ENCODE results near the gene ELFN2. TPM values are rescaled to one million over a fixed set of nuclear protein-coding genes. Genes with fewer than 3 reads are reported as not detected.

Gene ELFN2
- total RNA-seq, 1 donor from 2014 or later: under 0.01 TPM

GRCh38 chr22:37442537-37442936, 15.3 kb upstream of the ELFN2 start:
- Histone ChIP-seq H3K36me3 (ENCODE audit: control insufficient read depth in 3 of 3, insufficient read depth in 3 of 3, low read length in 3 of 3) (no peaks in the 10 kb centered on the region), H3K4me3 (ENCODE audit: low read length in 3 of 3) (no peak overlapping the region), H3K27me3 (ENCODE audit: control insufficient read depth in 3 of 3, insufficient read depth in 3 of 3, low read length in 3 of 3) (peaks cover 14 to 32% (median 21%) of the 10 kb centered on the region in 3 donors), H3K9ac (ENCODE audit: low read depth in 1 of 3, low read length in 3 of 3) (no peak overlapping the region), H3K9me3 (ENCODE audit: control insufficient read depth in 3 of 3, low read length in 3 of 3) (peaks cover 4 to 8% (median 5%) of the 10 kb centered on the region in 3 donors), H3K4me1 (ENCODE audit: control insufficient read depth in 3 of 3, insufficient read depth in 3 of 3, low read length in 3 of 3) (no peaks in the 10 kb centered on the region), H3K27ac (ENCODE audit: low read depth, low read length) (no peak overlapping the region)

DNA sequence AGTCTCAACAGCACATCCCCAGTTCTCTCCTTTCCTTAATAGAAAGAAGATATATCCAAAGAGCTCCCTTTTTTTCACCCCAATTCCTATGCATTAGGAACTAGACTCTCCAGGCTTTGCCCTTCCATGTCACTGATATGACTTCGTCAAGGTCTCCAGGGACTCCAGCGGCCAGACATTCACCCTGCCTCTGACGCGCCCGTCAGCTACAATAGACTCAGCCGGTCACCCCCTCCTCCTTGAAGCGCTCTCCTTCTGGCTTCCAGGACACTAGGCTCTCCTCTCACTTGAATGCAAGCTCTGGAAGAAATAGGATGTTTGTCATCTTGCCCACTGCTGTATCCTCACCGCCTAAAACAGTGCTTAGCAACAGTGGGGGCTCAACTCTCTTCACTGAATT, 14.9 kb upstream of the ELFN2 start:
- H3K27me3 ChIP-seq (ENCODE audit: control insufficient read depth in 3 of 3, insufficient read depth in 3 of 3, low read length in 3 of 3): peaks cover 12 to 32% (median 18%) of the 10 kb centered on the region in 3 donors

GRCh38 chr22:37440875-37441274, 13.6 kb upstream of the ELFN2 start:
- H3K4me1 ChIP-seq (ENCODE audit: control insufficient read depth in 3 of 3, insufficient read depth in 3 of 3, low read length in 3 of 3): no peaks in the 10 kb centered on the region
- H3K9me3 ChIP-seq (ENCODE audit: control insufficient read depth in 3 of 3, low read length in 3 of 3): peaks cover 4 to 10% (median 5%) of the 10 kb centered on the region in 3 donors
- H3K27ac ChIP-seq (ENCODE audit: low read depth, low read length): no peak overlapping the region
- peaks cover 15 to 34% (median 24%) of the 10 kb centered on the region in 3 donors for H3K27me3 ChIP-seq (ENCODE audit: control insufficient read depth in 3 of 3, insufficient read depth in 3 of 3, low read length in 3 of 3)
- H3K36me3 ChIP-seq (ENCODE audit: control insufficient read depth in 3 of 3, insufficient read depth in 3 of 3, low read length in 3 of 3): no peaks in the 10 kb centered on the region
- no peak overlapping the region for H3K4me3 ChIP-seq (ENCODE audit: low read length in 3 of 3)
- no peak overlapping the region for H3K9ac ChIP-seq (ENCODE audit: low read depth in 1 of 3, low read length in 3 of 3)

More for the DNA sequence above, 14.9 kb upstream of the ELFN2 start:
- H3K36me3 ChIP-seq (ENCODE audit: control insufficient read depth in 3 of 3, insufficient read depth in 3 of 3, low read length in 3 of 3): no peaks in the 10 kb centered on the region
- no peak overlapping the region for H3K27ac ChIP-seq (ENCODE audit: low read depth, low read length)
- H3K9me3 ChIP-seq (ENCODE audit: control insufficient read depth in 3 of 3, low read length in 3 of 3): peaks cover 4 to 8% (median 5%) of the 10 kb centered on the region in 3 donors
- H3K9ac ChIP-seq (ENCODE audit: low read depth in 1 of 3, low read length in 3 of 3): no peak overlapping the region
- no peak overlapping the region for H3K4me3 ChIP-seq (ENCODE audit: low read length in 3 of 3)
- H3K4me1 ChIP-seq (ENCODE audit: control insufficient read depth in 3 of 3, insufficient read depth in 3 of 3, low read length in 3 of 3): no peaks in the 10 kb centered on the region

DNA sequence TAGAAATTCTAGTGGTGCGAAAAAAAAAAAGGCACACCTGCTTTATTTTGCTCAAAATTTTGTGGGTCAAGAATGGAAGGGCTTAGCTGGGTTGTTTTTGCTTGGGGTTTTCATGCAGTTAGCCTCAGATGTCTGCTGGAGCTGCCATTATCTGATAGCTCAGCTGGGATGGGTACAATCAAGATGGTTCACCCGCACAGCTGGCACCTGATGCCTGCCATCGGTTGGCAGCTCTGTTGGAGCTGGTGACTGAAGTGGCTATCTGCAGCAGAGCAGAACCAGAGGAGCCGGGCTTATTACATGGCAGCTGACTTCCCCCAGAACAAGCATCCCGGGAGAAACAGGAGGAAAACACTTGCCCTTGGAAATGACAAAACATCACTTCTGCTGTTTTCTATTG, 12.1 kb upstream of the ELFN2 start:
- Histone ChIP-seq H3K27me3 (ENCODE audit: control insufficient read depth in 3 of 3, insufficient read depth in 3 of 3, low read length in 3 of 3) (peaks cover 17 to 38% (median 37%) of the 10 kb centered on the region in 3 donors), H3K9ac (ENCODE audit: low read depth in 1 of 3, low read length in 3 of 3) (no peak overlapping the region), H3K4me1 (ENCODE audit: control insufficient read depth in 3 of 3, insufficient read depth in 3 of 3, low read length in 3 of 3) (no peaks in the 10 kb centered on the region), H3K27ac (ENCODE audit: low read depth, low read length) (no peak overlapping the region), H3K9me3 (ENCODE audit: control insufficient read depth in 3 of 3, low read length in 3 of 3) (peaks cover 4 to 12% (median 5%) of the 10 kb centered on the region in 3 donors), H3K36me3 (ENCODE audit: control insufficient read depth in 3 of 3, insufficient read depth in 3 of 3, low read length in 3 of 3) (no peaks in the 10 kb centered on the region), H3K4me3 (ENCODE audit: low read length in 3 of 3) (no peak overlapping the region)

- Histone ChIP-seq H3K36me3 (ENCODE audit: control insufficient read depth in 3 of 3, insufficient read depth in 3 of 3, low read length in 3 of 3) (no peaks in the 10 kb centered on the region), H3K27ac (ENCODE audit: low read depth, low read length) (no peak overlapping the region), H3K4me3 (ENCODE audit: low read length in 3 of 3) (no peak overlapping the region), H3K27me3 (ENCODE audit: control insufficient read depth in 3 of 3, insufficient read depth in 3 of 3, low read length in 3 of 3) (peaks cover 38 to 57% (median 49%) of the 10 kb centered on the region in 3 donors), H3K9ac (ENCODE audit: low read depth in 1 of 3, low read length in 3 of 3) (no peak overlapping the region), H3K4me1 (ENCODE audit: control insufficient read depth in 3 of 3, insufficient read depth in 3 of 3, low read length in 3 of 3) (peaks cover 0 to 3% (median 0%) of the 10 kb centered on the region in 3 donors), H3K9me3 (ENCODE audit: control insufficient read depth in 3 of 3, low read length in 3 of 3) (peaks cover 4 to 8% (median 4%) of the 10 kb centered on the region in 3 donors)
Observed at GRCh38 chr22:37435970-37436603, 8.8 kb upstream of the ELFN2 start.

DNA sequence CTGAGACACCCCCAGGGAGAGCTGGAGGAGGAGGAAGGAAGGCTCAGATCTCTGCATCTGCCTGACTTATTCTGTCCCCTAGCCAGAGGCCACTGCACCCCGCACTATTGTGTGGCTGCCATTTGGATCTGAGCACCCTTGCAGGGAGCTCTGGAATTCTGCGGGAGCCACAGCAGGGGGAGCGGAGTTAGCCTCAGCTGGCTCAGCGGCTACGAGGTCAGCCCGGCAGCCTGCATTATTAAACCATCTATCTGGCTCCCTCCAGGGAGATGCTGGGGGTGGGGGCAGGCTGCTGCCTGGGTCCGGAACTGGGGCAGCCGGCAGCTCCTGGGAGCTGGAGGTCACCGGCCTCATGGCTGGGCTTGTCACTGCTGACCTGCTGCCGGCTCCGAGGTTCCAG, 6.5 kb upstream of the ELFN2 start:
- H3K4me3 ChIP-seq (ENCODE audit: low read length in 3 of 3): no peak overlapping the region
- H3K9ac ChIP-seq (ENCODE audit: low read depth in 1 of 3, low read length in 3 of 3): no peak overlapping the region
- H3K27ac ChIP-seq (ENCODE audit: low read depth, low read length): no peak overlapping the region
- H3K9me3 ChIP-seq (ENCODE audit: control insufficient read depth in 3 of 3, low read length in 3 of 3): peaks cover 0 to 4% (median 0%) of the 10 kb centered on the region in 3 donors
- H3K4me1 ChIP-seq (ENCODE audit: control insufficient read depth in 3 of 3, insufficient read depth in 3 of 3, low read length in 3 of 3): peaks cover 0 to 3% (median 0%) of the 10 kb centered on the region in 3 donors
- H3K27me3 ChIP-seq (ENCODE audit: control insufficient read depth in 3 of 3, insufficient read depth in 3 of 3, low read length in 3 of 3): peaks cover 60 to 72% (median 61%) of the 10 kb centered on the region in 3 donors
- no peaks in the 10 kb centered on the region for H3K36me3 ChIP-seq (ENCODE audit: control insufficient read depth in 3 of 3, insufficient read depth in 3 of 3, low read length in 3 of 3)

GRCh38 chr22:37432708-37433054, 5.4 kb upstream of the ELFN2 start:
- Histone ChIP-seq H3K27ac (ENCODE audit: low read depth, low read length) (no peak overlapping the region), H3K9ac (ENCODE audit: low read depth in 1 of 3, low read length in 3 of 3) (no peak overlapping the region), H3K9me3 (ENCODE audit: control insufficient read depth in 3 of 3, low read length in 3 of 3) (peaks cover 0 to 4% (median 0%) of the 10 kb centered on the region in 3 donors), H3K4me3 (ENCODE audit: low read length in 3 of 3) (no peak overlapping the region), H3K27me3 (ENCODE audit: control insufficient read depth in 3 of 3, insufficient read depth in 3 of 3, low read length in 3 of 3) (peaks cover 68 to 83% (median 72%) of the 10 kb centered on the region in 3 donors), H3K4me1 (ENCODE audit: control insufficient read depth in 3 of 3, insufficient read depth in 3 of 3, low read length in 3 of 3) (peaks cover 0 to 3% (median 3%) of the 10 kb centered on the region in 3 donors), H3K36me3 (ENCODE audit: control insufficient read depth in 3 of 3, insufficient read depth in 3 of 3, low read length in 3 of 3) (no peaks in the 10 kb centered on the region)

- peaks cover 0 to 4% (median 3%) of the 10 kb centered on the region in 3 donors for H3K4me1 ChIP-seq (ENCODE audit: control insufficient read depth in 3 of 3, insufficient read depth in 3 of 3, low read length in 3 of 3)
- H3K27ac ChIP-seq (ENCODE audit: low read depth, low read length): no peak overlapping the region
- peaks cover 69 to 85% (median 69%) of the 10 kb centered on the region in 3 donors for H3K27me3 ChIP-seq (ENCODE audit: control insufficient read depth in 3 of 3, insufficient read depth in 3 of 3, low read length in 3 of 3)
- no peak overlapping the region for H3K4me3 ChIP-seq (ENCODE audit: low read length in 3 of 3)
- no peak overlapping the region for H3K9ac ChIP-seq (ENCODE audit: low read depth in 1 of 3, low read length in 3 of 3)
- H3K36me3 ChIP-seq (ENCODE audit: control insufficient read depth in 3 of 3, insufficient read depth in 3 of 3, low read length in 3 of 3): no peaks in the 10 kb centered on the region
- H3K9me3 ChIP-seq (ENCODE audit: control insufficient read depth in 3 of 3, low read length in 3 of 3): peaks cover 0 to 4% (median 0%) of the 10 kb centered on the region in 3 donors
Observed at GRCh38 chr22:37431801-37432707, 4.8 kb upstream of the ELFN2 start.

- H3K4me1 ChIP-seq (ENCODE audit: control insufficient read depth in 3 of 3, insufficient read depth in 3 of 3, low read length in 3 of 3): peaks cover 0 to 4% (median 3%) of the 10 kb centered on the region in 3 donors
- H3K27me3 ChIP-seq (ENCODE audit: control insufficient read depth in 3 of 3, insufficient read depth in 3 of 3, low read length in 3 of 3): peaks cover 70 to 89% (median 73%) of the 10 kb centered on the region in 3 donors
- H3K4me3 ChIP-seq (ENCODE audit: low read length in 3 of 3): no peak overlapping the region
- no peak overlapping the region for H3K9ac ChIP-seq (ENCODE audit: low read depth in 1 of 3, low read length in 3 of 3)
- peaks cover 0 to 4% (median 0%) of the 10 kb centered on the region in 3 donors for H3K9me3 ChIP-seq (ENCODE audit: control insufficient read depth in 3 of 3, low read length in 3 of 3)
- no peaks in the 10 kb centered on the region for H3K36me3 ChIP-seq (ENCODE audit: control insufficient read depth in 3 of 3, insufficient read depth in 3 of 3, low read length in 3 of 3)
- no peak overlapping the region for H3K27ac ChIP-seq (ENCODE audit: low read depth, low read length)
Observed at GRCh38 chr22:37431366-37431765, 4.1 kb upstream of the ELFN2 start.

GRCh38 chr22:37430941-37431340, 3.7 kb upstream of the ELFN2 start:
- Histone ChIP-seq H3K9me3 (ENCODE audit: control insufficient read depth in 3 of 3, low read length in 3 of 3) (peaks cover 0 to 3% (median 0%) of the 10 kb centered on the region in 3 donors), H3K4me3 (ENCODE audit: low read length in 3 of 3) (no peak overlapping the region), H3K27ac (ENCODE audit: low read depth, low read length) (no peak overlapping the region), H3K27me3 (ENCODE audit: control insufficient read depth in 3 of 3, insufficient read depth in 3 of 3, low read length in 3 of 3) (peaks cover 74 to 89% (median 76%) of the 10 kb centered on the region in 3 donors), H3K9ac (ENCODE audit: low read depth in 1 of 3, low read length in 3 of 3) (no peak overlapping the region), H3K4me1 (ENCODE audit: control insufficient read depth in 3 of 3, insufficient read depth in 3 of 3, low read length in 3 of 3) (peaks cover 0 to 4% (median 3%) of the 10 kb centered on the region in 3 donors), H3K36me3 (ENCODE audit: control insufficient read depth in 3 of 3, insufficient read depth in 3 of 3, low read length in 3 of 3) (no peaks in the 10 kb centered on the region)

Measured in skeletal muscle tissue (tissue), 4 donors.